H9 (cell line): ENCODE data around the gene PITPNM1. TPM values are rescaled to one million over a fixed set of nuclear protein-coding genes. Genes with fewer than 3 reads are reported as not detected.
A peak's percentile ranks its signal among the peaks of the same experiment; 100 is the strongest.
"Not testable (repeated sequence)": the region's sequence is repeated elsewhere in the genome, so short reads cannot be mapped to it uniquely, and the experiment has no call there.

Experiments used
- DNase-seq: peaks from one replicate; pipeline ENCODE4 v3.0.0-alpha.2; 2017
- H2AFZ ChIP-seq: one replicate; pipeline ENCODE4 v1.6.1; 2013; ENCODE audit warnings: mild to moderate bottlenecking, low read length, control low read depth, moderate library complexity
- H2AK5ac ChIP-seq: 2 replicates; pipeline ENCODE4 v1.6.1; 2013; ENCODE audit warnings: low read length, control low read depth, mixed read lengths; ENCODE audit not compliant: insufficient read length
- H2BK120ac ChIP-seq: one replicate; pipeline ENCODE4 v1.6.1; 2013; ENCODE audit warnings: low read depth, mild to moderate bottlenecking, low read length, control low read depth, inconsistent platforms; ENCODE audit not compliant: poor library complexity, severe bottlenecking
- H2BK12ac ChIP-seq: 2 replicates; pipeline ENCODE4 v1.6.1; 2013; ENCODE audit warnings: low read length, control low read depth, mixed read lengths, low read depth; ENCODE audit not compliant: insufficient read length
- H2BK15ac ChIP-seq: 2 replicates; pipeline ENCODE4 v1.6.1; 2013; ENCODE audit warnings: low read depth, low read length, control low read depth
- H2BK20ac ChIP-seq: one replicate; pipeline ENCODE4 v1.6.1; 2013; ENCODE audit warnings: low read depth, mild to moderate bottlenecking, low read length, control low read depth, inconsistent platforms; ENCODE audit not compliant: poor library complexity, severe bottlenecking
- H2BK5ac ChIP-seq: 2 replicates; pipeline ENCODE4 v1.6.1; 2013; ENCODE audit warnings: low read length, control low read depth, mixed read lengths; ENCODE audit not compliant: insufficient read length
- H3K14ac ChIP-seq: 2 replicates; pipeline ENCODE4 v1.6.1; 2013; ENCODE audit warnings: low read length, control low read depth; ENCODE audit not compliant: insufficient read depth
- H3K18ac ChIP-seq: 2 replicates; pipeline ENCODE4 v1.6.1; 2013; ENCODE audit warnings: low read depth, mild to moderate bottlenecking, mixed read lengths, low read length, control low read depth; ENCODE audit not compliant: insufficient read length
- H3K23ac ChIP-seq: 2 replicates; pipeline ENCODE4 v1.6.1; 2013; ENCODE audit warnings: low read length, control low read depth, mixed read lengths, low read depth; ENCODE audit not compliant: insufficient read length
- H3K23me2 ChIP-seq: 2 replicates; pipeline ENCODE4 v1.6.1; 2013; ENCODE audit warnings: low read depth, mild to moderate bottlenecking, mixed read lengths, low read length, control low read depth; ENCODE audit not compliant: insufficient read length, poor library complexity, severe bottlenecking
- H3K27ac ChIP-seq: 2 replicates; pipeline ENCODE4 v1.5.1; 2013; ENCODE audit warnings: low read length, control low read depth, mixed read lengths, low read depth; ENCODE audit not compliant: insufficient read length
- H3K27me3 ChIP-seq: 2 replicates; pipeline ENCODE4 v1.6.1; 2013; ENCODE audit warnings: low read length, control low read depth, inconsistent platforms; ENCODE audit not compliant: insufficient read depth
- H3K4ac ChIP-seq: 2 replicates; pipeline ENCODE4 v1.6.1; 2013; ENCODE audit warnings: low read depth, mild to moderate bottlenecking, control low read depth, inconsistent platforms, low read length, moderate library complexity
- H3K4me1 ChIP-seq: 2 replicates; pipeline ENCODE4 v1.6.1; 2013; ENCODE audit warnings: low read length, control low read depth, inconsistent platforms; ENCODE audit not compliant: insufficient read depth
- H3K4me2 ChIP-seq: 2 replicates; pipeline ENCODE4 v1.6.1; 2013; ENCODE audit warnings: low read length, control low read depth, mixed read lengths; ENCODE audit not compliant: insufficient read length, insufficient read depth
- H3K56ac ChIP-seq: 2 replicates; pipeline ENCODE4 v1.6.1; 2013; ENCODE audit warnings: low read depth, mild to moderate bottlenecking, mixed read lengths, low read length, control low read depth; ENCODE audit not compliant: insufficient read length
- H3K79me1 ChIP-seq: 2 replicates; pipeline ENCODE4 v1.6.1; 2013; ENCODE audit warnings: low read depth, mild to moderate bottlenecking, moderate library complexity, low read length, control low read depth, inconsistent platforms; ENCODE audit not compliant: insufficient read depth, poor library complexity, severe bottlenecking
- H3K79me2 ChIP-seq: 2 replicates; pipeline ENCODE4 v1.6.1; 2013; ENCODE audit warnings: low read length, control low read depth, inconsistent platforms; ENCODE audit not compliant: insufficient read depth
- H3K9ac ChIP-seq: 2 replicates; pipeline ENCODE4 v1.6.1; 2013; ENCODE audit warnings: low read length, control low read depth, mixed read lengths; ENCODE audit not compliant: insufficient read length; ENCODE audit errors: extremely low read depth
- H3K9me3 ChIP-seq: one replicate; pipeline ENCODE4 v1.6.1; 2013; ENCODE audit warnings: low read depth, low read length, inconsistent platforms; ENCODE audit not compliant: control insufficient read depth
- H3T11ph ChIP-seq: one replicate; pipeline ENCODE4 v1.6.1; 2013; ENCODE audit warnings: mild to moderate bottlenecking, low read length, control low read depth, inconsistent platforms
- H4K20me1 ChIP-seq: one replicate; pipeline ENCODE4 v1.6.1; 2013; ENCODE audit not compliant: control insufficient read depth, insufficient read length, insufficient read depth
- H4K5ac ChIP-seq: 2 replicates; pipeline ENCODE4 v1.6.1; 2013; ENCODE audit warnings: low read depth, mild to moderate bottlenecking, mixed read lengths, low read length, control low read depth; ENCODE audit not compliant: insufficient read length
- H4K8ac ChIP-seq: replicated peaks from 2 replicates; pipeline ENCODE4 v1.6.1; 2013; ENCODE audit warnings: low read length, control low read depth, mixed read lengths, low read depth; ENCODE audit not compliant: insufficient read length
- H4K91ac ChIP-seq: 2 replicates; pipeline ENCODE4 v1.6.1; 2013; ENCODE audit warnings: low read depth, mild to moderate bottlenecking, moderate library complexity, mixed read lengths, low read length, control low read depth; ENCODE audit not compliant: insufficient read length
- H3K27ac Mint-ChIP-seq, 3 experiments: 2 replicates in 2 of 3; 3 replicates in 1 of 3; pipeline ENCODE4 v1.8.0; 2020 to 2021; ENCODE audit warnings: mixed read lengths in 3 of 3, mild to moderate bottlenecking in 1 of 3, moderate library complexity in 1 of 3
- H3K27me3 Mint-ChIP-seq: 2 replicates; pipeline ENCODE4 v1.8.0; 2021; ENCODE audit warnings: low read depth, mild to moderate bottlenecking, moderate library complexity, mixed read lengths
- H3K36me3 Mint-ChIP-seq, 3 experiments: 2 replicates in 2 of 3; 3 replicates in 1 of 3; pipeline ENCODE4 v1.8.0; 2020 to 2021; ENCODE audit warnings: low read depth in 3 of 3, mixed read lengths in 3 of 3; ENCODE audit not compliant: insufficient read depth in 1 of 3
- H3K4me1 Mint-ChIP-seq, 2 experiments: 2 replicates each; pipeline ENCODE4 v1.8.0; 2020; ENCODE audit warnings: mixed read lengths in 2 of 2
- H3K4me3 Mint-ChIP-seq, 2 experiments: 2 replicates in 1 of 2; 3 replicates in 1 of 2; pipeline ENCODE4 v1.8.0; 2020 to 2021; ENCODE audit warnings: mild to moderate bottlenecking in 2 of 2, mixed read lengths in 2 of 2, moderate library complexity in 1 of 2
- H3K9me3 Mint-ChIP-seq, 2 experiments: 2 replicates in 1 of 2; 3 replicates in 1 of 2; pipeline ENCODE4 v1.8.0; 2020; ENCODE audit warnings: mild to moderate bottlenecking in 2 of 2, mixed read lengths in 2 of 2, moderate library complexity in 1 of 2
- CTCF ChIP-seq: fragments of 200-600 bp; sonication (generic); conservative IDR thresholded peaks from 3 replicates; pipeline ENCODE4 v1.8.0; 2021; ENCODE audit warnings: antibody characterized with exemption, mild to moderate bottlenecking
- WGBS: extraction: QIAGEN DNeasy Blood & Tissue Kit; methylation state at CpG from one replicate; pipeline ENCODE4 v1.1.7; 2013; ENCODE audit warnings: missing lambda C conversion rate, low lambda C conversion rate, mixed read lengths; ENCODE audit not compliant: insufficient read length; ENCODE audit errors: extremely low coverage; 5-methylcytosine and 5-hydroxymethylcytosine counted together
- total RNA-seq: library from RNA; stranded (reverse); gene quantifications from 2 replicates; pipeline ENCODE4 v1.2.1, GENCODE V29; 2021

PITPNM1 gene
- total RNA-seq, 1 experiment from 2014 or later, result 43.5 TPM

DNA sequence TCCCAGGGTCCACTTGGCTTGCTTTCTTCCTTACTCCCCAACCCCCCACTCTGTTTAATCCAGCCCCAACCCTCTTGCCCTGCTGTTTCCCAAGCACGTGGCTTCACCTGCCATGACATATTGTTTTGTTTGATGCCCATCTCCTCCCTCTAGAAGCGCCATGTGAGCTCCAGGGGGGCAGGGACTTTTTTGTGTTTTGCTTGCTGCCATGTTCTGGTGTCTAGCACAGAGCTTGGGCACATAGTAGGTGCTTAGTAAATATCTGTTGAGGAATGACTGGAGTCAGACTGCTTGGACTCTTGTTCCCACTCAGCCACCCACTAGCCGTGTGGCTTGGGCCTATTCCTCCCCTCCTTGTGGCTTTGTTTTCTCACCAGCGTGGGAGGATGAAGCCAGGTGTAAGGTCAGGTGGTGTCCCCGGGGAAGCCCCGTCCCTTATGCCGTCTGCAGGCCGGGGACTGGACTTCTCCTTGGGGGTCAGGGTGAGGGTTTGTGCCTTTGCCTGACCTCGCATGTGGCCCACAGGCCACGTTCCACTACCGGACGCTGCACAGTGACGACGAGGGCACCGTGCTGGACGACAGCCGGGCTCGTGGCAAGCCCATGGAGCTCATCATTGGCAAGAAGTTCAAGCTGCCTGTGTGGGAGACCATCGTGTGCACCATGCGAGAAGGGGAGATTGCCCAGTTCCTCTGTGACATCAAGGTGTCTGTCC, 18.5 kb downstream of the PITPNM1 start:
- H2BK5ac ChIP-seq, result no peak overlapping the region
- no peak overlapping the region for H2BK120ac ChIP-seq
- no peaks in the 10 kb centered on the region for H3K9me3 ChIP-seq
- H3K27me3 ChIP-seq, result no peaks in the 10 kb centered on the region; the same call in 1 of the 2 replicates
- no peak overlapping the region for H3K9ac ChIP-seq
- H3K4me1 Mint-ChIP-seq, result peaks cover 19 to 25% of the 10 kb centered on the region in 2 experiments
- TF ChIP-seq CTCF, result no peak
- no peak overlapping the region for H4K91ac ChIP-seq
- no peak overlapping the region for H2AK5ac ChIP-seq
- no peaks in the 10 kb centered on the region; the same call in 1 of the 2 replicates for H3K4me1 ChIP-seq
- no peak overlapping the region for H4K5ac ChIP-seq
- H3K4me2 ChIP-seq, result no peak overlapping the region
- no peaks in the 10 kb centered on the region for H4K20me1 ChIP-seq
- H3K23ac ChIP-seq, result no peak overlapping the region
- H3K23me2 ChIP-seq, result no peaks in the 10 kb centered on the region
- no peaks in the 10 kb centered on the region for H3K79me2 ChIP-seq
- peaks cover 22% of the 10 kb centered on the region for H3K27me3 Mint-ChIP-seq
- no peak overlapping the region for H3T11ph ChIP-seq
- H3K56ac ChIP-seq, result no peak overlapping the region
- no peak overlapping the region for H2BK12ac ChIP-seq
- DNase-seq, result no peak
- no peak overlapping the region for H3K4ac ChIP-seq
- H4K8ac ChIP-seq, result no peak overlapping the region
- no peak overlapping the region for H2BK15ac ChIP-seq
- WGBS, result no CpG with 5 or more reads among the region's 20 CpGs
- no peak overlapping the region for H3K18ac ChIP-seq
- no peak overlapping the region; the same call in 1 of the 2 replicates for H3K14ac ChIP-seq
- no peak overlapping the region for H2BK20ac ChIP-seq
- no peaks in the 10 kb centered on the region for H3K79me1 ChIP-seq
- peaks cover 9 to 26% (median 20%) of the 10 kb centered on the region in 3 experiments for H3K36me3 Mint-ChIP-seq
- peak overlapping the region in 1 of 3 experiments; percentile 25; a peak in 2 of 7 replicates for H3K27ac Mint-ChIP-seq
- no peak overlapping the region for H3K4me3 Mint-ChIP-seq
- H3K27ac ChIP-seq, result no peak overlapping the region
- no peak overlapping the region for H2AFZ ChIP-seq
- no peaks in the 10 kb centered on the region for H3K9me3 Mint-ChIP-seq

DNA sequence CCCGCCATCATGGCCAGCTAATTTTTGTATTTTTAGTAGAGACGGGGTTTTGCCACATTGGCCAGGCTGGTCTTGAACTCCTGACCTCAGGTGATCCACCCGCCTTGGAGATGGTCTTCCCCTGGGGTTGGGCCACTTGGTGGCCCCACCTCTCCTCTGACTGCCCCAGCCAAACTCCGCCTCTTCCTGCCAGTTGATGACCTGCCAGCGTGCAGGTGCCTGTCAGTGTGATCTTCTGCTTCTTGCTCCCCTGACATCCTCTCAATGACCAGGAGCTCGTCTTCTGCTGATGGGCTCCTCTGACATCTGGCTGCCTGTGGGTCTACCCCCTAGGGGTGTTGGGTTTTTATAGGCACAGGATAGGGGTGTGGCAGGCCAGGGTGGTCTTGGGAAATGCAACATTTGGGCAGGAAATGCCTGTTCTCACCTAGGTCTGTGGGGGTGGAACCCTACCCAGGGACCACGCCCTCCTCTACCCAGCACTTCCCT, 19.2 kb downstream of the PITPNM1 start:
- H3K14ac ChIP-seq, H3K79me2 ChIP-seq, H3K4ac ChIP-seq, H2BK120ac ChIP-seq, H2BK12ac ChIP-seq, H3K9me3 Mint-ChIP-seq, H3T11ph ChIP-seq, H2BK15ac ChIP-seq, H4K91ac ChIP-seq, H3K4me3 Mint-ChIP-seq, H3K9ac ChIP-seq, H3K79me1 ChIP-seq, H3K23ac ChIP-seq, H3K56ac ChIP-seq, H3K4me2 ChIP-seq, H3K27me3 ChIP-seq, H3K27ac Mint-ChIP-seq, H2BK5ac ChIP-seq, H4K8ac ChIP-seq, H3K9me3 ChIP-seq, H3K18ac ChIP-seq, H2AK5ac ChIP-seq, H3K27ac ChIP-seq, H3K4me1 ChIP-seq, H2AFZ ChIP-seq, H3K23me2 ChIP-seq, H4K5ac ChIP-seq, H4K20me1 ChIP-seq, H2BK20ac ChIP-seq: not testable (repeated sequence)
- peaks cover 9 to 22% (median 18%) of the 10 kb centered on the region in 3 experiments for H3K36me3 Mint-ChIP-seq
- no CpG with 5 or more reads among the region's 7 CpGs for WGBS
- DNase-seq, result peak; percentile 73
- H3K27me3 Mint-ChIP-seq, result peaks cover 24% of the 10 kb centered on the region
- peaks cover 19 to 25% of the 10 kb centered on the region in 2 experiments for H3K4me1 Mint-ChIP-seq
